ENCODE data around the gene TCF19. TPM values are rescaled to one million over a fixed set of nuclear protein-coding genes. Genes with fewer than 3 reads are reported as not detected.

TCF19 gene
- polyA plus RNA-seq, 1 donor from 2014 or later, result 3.6 TPM

- no peaks in the 10 kb centered on the region for H3K27me3 ChIP-seq (ENCODE audit: insufficient read depth, low read depth, low read length)
- H4K20me1 ChIP-seq (ENCODE audit: insufficient read depth), result no peaks in the 10 kb centered on the region
- H3K9me2 ChIP-seq (ENCODE audit: insufficient read depth, low read length), result no peaks in the 10 kb centered on the region
- H3K4me2 ChIP-seq (ENCODE audit: low read length), result no peak overlapping the region
- no peak overlapping the region for H3K9ac ChIP-seq (ENCODE audit: low read length)
- no peaks in the 10 kb centered on the region for H3K79me2 ChIP-seq (replicated peaks; ENCODE audit: insufficient read depth, low read length)
- no peaks in the 10 kb centered on the region for H3F3A ChIP-seq (ENCODE audit: insufficient read depth, low read length, poor library complexity, severe bottlenecking)
- no peak overlapping the region for H2AFZ ChIP-seq (ENCODE audit: low read depth, low read length)
- H3K4me3 ChIP-seq (ENCODE audit: low read length), result no peak overlapping the region
- H3K27ac ChIP-seq (ENCODE audit: low read length), result no peak overlapping the region
- H3K9me3 ChIP-seq (ENCODE audit: low read length), result no peaks in the 10 kb centered on the region
- no peaks in the 10 kb centered on the region for H3K36me3 ChIP-seq (ENCODE audit: insufficient read depth, low read length)
- no peak for TF ChIP-seq RAD21 (conservative IDR thresholded peaks at IDR 0.05)
- TF ChIP-seq MXI1 (conservative IDR thresholded peaks at IDR 0.05; ENCODE audit: poor library complexity, severe bottlenecking), result no peak
- no peak for TF ChIP-seq POLR2AphosphoS5 (IDR thresholded peaks at IDR 0.05)
- no peak for TF ChIP-seq SMC3 (conservative IDR thresholded peaks at IDR 0.05; ENCODE audit: poor library complexity)
- no peak for TF ChIP-seq EP300 (conservative IDR thresholded peaks at IDR 0.05; ENCODE audit: poor library complexity, severe bottlenecking)
- no peak for TF ChIP-seq EZH2 (IDR thresholded peaks at IDR 0.05; ENCODE audit: borderline replicate concordance, insufficient read depth, low read length, poor library complexity, severe bottlenecking)
- TF ChIP-seq, protein P1, sequence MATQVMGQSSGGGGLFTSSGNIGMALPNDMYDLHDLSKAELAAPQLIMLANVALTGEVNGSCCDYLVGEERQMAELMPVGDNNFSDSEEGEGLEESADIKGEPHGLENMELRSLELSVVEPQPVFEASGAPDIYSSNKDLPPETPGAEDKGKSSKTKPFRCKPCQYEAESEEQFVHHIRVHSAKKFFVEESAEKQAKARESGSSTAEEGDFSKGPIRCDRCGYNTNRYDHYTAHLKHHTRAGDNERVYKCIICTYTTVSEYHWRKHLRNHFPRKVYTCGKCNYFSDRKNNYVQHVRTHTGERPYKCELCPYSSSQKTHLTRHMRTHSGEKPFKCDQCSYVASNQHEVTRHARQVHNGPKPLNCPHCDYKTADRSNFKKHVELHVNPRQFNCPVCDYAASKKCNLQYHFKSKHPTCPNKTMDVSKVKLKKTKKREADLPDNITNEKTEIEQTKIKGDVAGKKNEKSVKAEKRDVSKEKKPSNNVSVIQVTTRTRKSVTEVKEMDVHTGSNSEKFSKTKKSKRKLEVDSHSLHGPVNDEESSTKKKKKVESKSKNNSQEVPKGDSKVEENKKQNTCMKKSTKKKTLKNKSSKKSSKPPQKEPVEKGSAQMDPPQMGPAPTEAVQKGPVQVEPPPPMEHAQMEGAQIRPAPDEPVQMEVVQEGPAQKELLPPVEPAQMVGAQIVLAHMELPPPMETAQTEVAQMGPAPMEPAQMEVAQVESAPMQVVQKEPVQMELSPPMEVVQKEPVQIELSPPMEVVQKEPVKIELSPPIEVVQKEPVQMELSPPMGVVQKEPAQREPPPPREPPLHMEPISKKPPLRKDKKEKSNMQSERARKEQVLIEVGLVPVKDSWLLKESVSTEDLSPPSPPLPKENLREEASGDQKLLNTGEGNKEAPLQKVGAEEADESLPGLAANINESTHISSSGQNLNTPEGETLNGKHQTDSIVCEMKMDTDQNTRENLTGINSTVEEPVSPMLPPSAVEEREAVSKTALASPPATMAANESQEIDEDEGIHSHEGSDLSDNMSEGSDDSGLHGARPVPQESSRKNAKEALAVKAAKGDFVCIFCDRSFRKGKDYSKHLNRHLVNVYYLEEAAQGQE (IDR thresholded peaks at IDR 0.05; ENCODE audit: borderline replicate concordance), result no peak
- TF ChIP-seq TAF1 (IDR thresholded peaks at IDR 0.05; ENCODE audit: low read depth), result no peak
Measured at GRCh38 chr6:31116661-31117385, 41.6 kb upstream of the TCF19 start.

DNA sequence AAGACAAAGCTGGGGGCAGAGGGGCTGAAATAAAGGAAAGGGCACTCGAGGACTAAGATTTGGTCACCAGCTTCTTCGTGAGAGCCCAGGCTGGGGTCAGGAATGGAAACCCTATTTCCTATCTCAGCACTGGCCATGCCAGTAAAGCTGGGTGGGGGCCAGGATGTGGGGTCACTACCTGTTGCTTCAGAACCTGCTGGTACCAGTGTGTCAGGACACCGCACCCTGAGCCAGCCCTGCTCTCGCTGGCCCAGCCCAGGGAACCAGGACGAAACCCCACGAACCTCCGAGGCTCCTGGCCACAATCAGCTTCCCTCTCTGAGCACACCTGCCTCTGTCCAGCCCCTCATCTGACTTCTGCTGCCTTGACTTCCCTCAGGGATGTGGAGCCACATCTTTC lies 40.2 kb upstream of the TCF19 start:
- no peak overlapping the region for H2AFZ ChIP-seq (ENCODE audit: low read depth, low read length)
- TF ChIP-seq RAD21 (conservative IDR thresholded peaks at IDR 0.05) (no peak), EP300 (conservative IDR thresholded peaks at IDR 0.05; ENCODE audit: poor library complexity, severe bottlenecking) (no peak)
- no peak overlapping the region for H3K4me3 ChIP-seq (ENCODE audit: low read length)
- no peaks in the 10 kb centered on the region for H4K20me1 ChIP-seq (ENCODE audit: insufficient read depth)
- no peaks in the 10 kb centered on the region for H3K79me2 ChIP-seq (replicated peaks; ENCODE audit: insufficient read depth, low read length)
- H3K36me3 ChIP-seq (ENCODE audit: insufficient read depth, low read length), result no peaks in the 10 kb centered on the region
- H3K9me2 ChIP-seq (ENCODE audit: insufficient read depth, low read length), result no peaks in the 10 kb centered on the region
- H3K9me3 ChIP-seq (ENCODE audit: low read length), result no peaks in the 10 kb centered on the region
- no peak overlapping the region for H3K4me2 ChIP-seq (ENCODE audit: low read length)
- H3K27ac ChIP-seq (ENCODE audit: low read length), result no peak overlapping the region
- H3F3A ChIP-seq (ENCODE audit: insufficient read depth, low read length, poor library complexity, severe bottlenecking), result no peaks in the 10 kb centered on the region
- H3K27me3 ChIP-seq (ENCODE audit: insufficient read depth, low read depth, low read length), result no peaks in the 10 kb centered on the region
- H3K9ac ChIP-seq (ENCODE audit: low read length), result no peak overlapping the region

DNA sequence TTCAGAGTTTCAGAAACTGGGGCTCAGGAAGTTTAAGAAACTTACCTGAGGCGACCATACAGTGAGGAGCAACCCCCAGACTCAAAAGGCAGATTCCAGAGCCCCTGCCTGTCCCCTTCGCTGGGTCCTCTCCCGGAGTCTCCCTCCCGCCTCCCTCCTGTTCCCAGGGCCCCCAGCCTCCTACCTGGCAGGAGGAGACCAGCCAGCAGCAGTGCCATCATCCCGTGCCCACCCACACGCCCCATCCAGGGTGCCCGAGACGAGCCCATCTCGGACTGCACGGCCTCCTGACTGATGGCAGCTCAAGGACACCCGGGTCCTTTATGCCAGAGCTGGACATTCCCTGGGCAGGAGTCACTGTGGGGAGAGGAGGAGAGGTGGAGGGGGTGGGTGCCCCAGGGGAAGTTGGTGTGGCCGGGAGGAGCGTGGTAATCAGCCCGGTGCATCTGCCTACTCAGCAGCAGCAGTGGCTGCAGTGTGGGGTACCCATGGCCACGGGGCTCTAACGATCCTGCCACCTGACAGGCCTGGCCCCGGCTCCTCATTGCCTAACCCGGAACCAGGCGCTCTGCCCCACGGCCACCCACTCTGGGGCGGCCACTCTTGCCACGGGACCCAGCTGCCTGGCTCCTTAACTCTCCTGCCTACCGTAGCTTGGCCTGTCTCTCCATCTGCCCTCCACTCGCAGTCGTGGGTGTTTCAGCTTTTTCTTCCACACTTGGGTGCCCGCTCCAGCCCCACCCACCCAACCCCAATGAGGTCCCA lies 38.1 kb upstream of the TCF19 start, which contains the start of gene CDSN:
CDSN (minus strand) TSS at position 296 of the 765 bp plus-strand sequence; CDS start at position 269, 27 bp downstream.
- Histone ChIP-seq H3K36me3 (ENCODE audit: insufficient read depth, low read length) (no peaks in the 10 kb centered on the region), H2AFZ (ENCODE audit: low read depth, low read length) (no peak within 1 kb of the TSS), H4K20me1 (ENCODE audit: insufficient read depth) (no peaks in the 10 kb centered on the region), H3K4me2 (ENCODE audit: low read length) (no peak within 1 kb of the TSS), H3K9ac (ENCODE audit: low read length) (no peak within 1 kb of the TSS), H3K27ac (ENCODE audit: low read length) (no peak within 1 kb of the TSS), H3K79me2 (replicated peaks; ENCODE audit: insufficient read depth, low read length) (no peaks in the 10 kb centered on the region), H3K27me3 (ENCODE audit: insufficient read depth, low read depth, low read length) (no peaks in the 10 kb centered on the region), H3F3A (ENCODE audit: insufficient read depth, low read length, poor library complexity, severe bottlenecking) (no peaks in the 10 kb centered on the region), H3K9me3 (ENCODE audit: low read length) (no peaks in the 10 kb centered on the region), H3K4me3 (ENCODE audit: low read length) (no peak within 1 kb of the TSS), H3K9me2 (ENCODE audit: insufficient read depth, low read length) (no peaks in the 10 kb centered on the region)
- no peak for TF ChIP-seq RAD21 (conservative IDR thresholded peaks at IDR 0.05)
- no peak for TF ChIP-seq MXI1 (conservative IDR thresholded peaks at IDR 0.05; ENCODE audit: poor library complexity, severe bottlenecking)
- TF ChIP-seq SMC3 (conservative IDR thresholded peaks at IDR 0.05; ENCODE audit: poor library complexity), result no peak
- no peak for TF ChIP-seq EZH2 (IDR thresholded peaks at IDR 0.05; ENCODE audit: borderline replicate concordance, insufficient read depth, low read length, poor library complexity, severe bottlenecking)
- no peak for TF ChIP-seq POLR2AphosphoS5 (IDR thresholded peaks at IDR 0.05)
- TF ChIP-seq EP300 (conservative IDR thresholded peaks at IDR 0.05; ENCODE audit: poor library complexity, severe bottlenecking), result no peak
- TF ChIP-seq TAF1 (IDR thresholded peaks at IDR 0.05; ENCODE audit: low read depth), result no peak
- TF ChIP-seq, protein P2, sequence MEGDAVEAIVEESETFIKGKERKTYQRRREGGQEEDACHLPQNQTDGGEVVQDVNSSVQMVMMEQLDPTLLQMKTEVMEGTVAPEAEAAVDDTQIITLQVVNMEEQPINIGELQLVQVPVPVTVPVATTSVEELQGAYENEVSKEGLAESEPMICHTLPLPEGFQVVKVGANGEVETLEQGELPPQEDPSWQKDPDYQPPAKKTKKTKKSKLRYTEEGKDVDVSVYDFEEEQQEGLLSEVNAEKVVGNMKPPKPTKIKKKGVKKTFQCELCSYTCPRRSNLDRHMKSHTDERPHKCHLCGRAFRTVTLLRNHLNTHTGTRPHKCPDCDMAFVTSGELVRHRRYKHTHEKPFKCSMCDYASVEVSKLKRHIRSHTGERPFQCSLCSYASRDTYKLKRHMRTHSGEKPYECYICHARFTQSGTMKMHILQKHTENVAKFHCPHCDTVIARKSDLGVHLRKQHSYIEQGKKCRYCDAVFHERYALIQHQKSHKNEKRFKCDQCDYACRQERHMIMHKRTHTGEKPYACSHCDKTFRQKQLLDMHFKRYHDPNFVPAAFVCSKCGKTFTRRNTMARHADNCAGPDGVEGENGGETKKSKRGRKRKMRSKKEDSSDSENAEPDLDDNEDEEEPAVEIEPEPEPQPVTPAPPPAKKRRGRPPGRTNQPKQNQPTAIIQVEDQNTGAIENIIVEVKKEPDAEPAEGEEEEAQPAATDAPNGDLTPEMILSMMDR (IDR thresholded peaks at IDR 0.05; ENCODE audit: poor library complexity, severe bottlenecking), result no peak
- TF ChIP-seq, protein P1 (IDR thresholded peaks at IDR 0.05; ENCODE audit: borderline replicate concordance), result no peak
